Activated T-cell treated with anti-CD3 and anti-CD28 coated beads for 48 hours (primary cell): ENCODE measurements around the gene ARHGEF19.
"Not testable (repeated sequence)": the region's sequence is repeated elsewhere in the genome, so short reads cannot be mapped to it uniquely, and the experiment has no call there.

Experiments
- DNase-seq: peaks from one replicate; pipeline ENCODE4 v3.0.0-alpha.2; 2020; ENCODE audit warnings: low read depth

The ARHGEF19 gene

GRCh38 chr1:16219968-16220500, 7.6 kb upstream of the ARHGEF19 start:
- no peak for DNase-seq

- no peak for DNase-seq
Measured at GRCh38 chr1:16218674-16219071, 6.2 kb upstream of the ARHGEF19 start.

DNA sequence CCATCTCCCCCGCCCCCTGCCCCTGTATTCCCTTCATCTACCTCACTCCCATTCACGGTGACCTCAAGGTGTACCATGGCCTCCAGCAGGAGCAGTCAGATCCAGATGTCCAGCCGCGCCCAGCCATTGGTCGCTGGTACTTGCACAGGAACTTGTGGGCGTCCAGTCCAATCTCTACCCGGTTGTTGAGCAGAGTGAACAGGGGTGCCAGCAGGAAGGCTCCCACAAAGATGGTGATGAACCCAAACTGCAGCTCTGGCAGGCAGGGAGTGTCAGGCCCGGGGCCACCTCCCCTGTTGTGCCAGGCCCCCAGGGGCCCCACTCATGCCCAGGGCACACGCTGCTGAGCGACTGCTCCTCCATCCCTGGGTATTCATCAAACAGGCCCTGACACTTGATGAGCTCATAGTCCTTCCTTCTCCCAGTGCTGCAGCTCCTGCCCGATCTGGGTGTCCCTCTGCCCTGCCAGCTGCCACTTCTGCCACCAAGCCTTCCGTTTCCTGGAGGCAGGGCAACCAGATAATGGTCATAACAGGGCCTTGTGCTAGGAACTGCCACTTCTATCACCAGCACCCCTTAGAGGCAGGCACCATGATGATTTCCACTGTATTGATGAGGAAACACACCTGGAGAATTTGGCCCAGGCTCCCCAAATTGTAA, 5.7 kb upstream of the ARHGEF19 start:
- DNase-seq, result no peak

- peak; percentile 92 for DNase-seq
Measured at GRCh38 chr1:16217061-16217785, 4.8 kb upstream of the ARHGEF19 start.

DNA sequence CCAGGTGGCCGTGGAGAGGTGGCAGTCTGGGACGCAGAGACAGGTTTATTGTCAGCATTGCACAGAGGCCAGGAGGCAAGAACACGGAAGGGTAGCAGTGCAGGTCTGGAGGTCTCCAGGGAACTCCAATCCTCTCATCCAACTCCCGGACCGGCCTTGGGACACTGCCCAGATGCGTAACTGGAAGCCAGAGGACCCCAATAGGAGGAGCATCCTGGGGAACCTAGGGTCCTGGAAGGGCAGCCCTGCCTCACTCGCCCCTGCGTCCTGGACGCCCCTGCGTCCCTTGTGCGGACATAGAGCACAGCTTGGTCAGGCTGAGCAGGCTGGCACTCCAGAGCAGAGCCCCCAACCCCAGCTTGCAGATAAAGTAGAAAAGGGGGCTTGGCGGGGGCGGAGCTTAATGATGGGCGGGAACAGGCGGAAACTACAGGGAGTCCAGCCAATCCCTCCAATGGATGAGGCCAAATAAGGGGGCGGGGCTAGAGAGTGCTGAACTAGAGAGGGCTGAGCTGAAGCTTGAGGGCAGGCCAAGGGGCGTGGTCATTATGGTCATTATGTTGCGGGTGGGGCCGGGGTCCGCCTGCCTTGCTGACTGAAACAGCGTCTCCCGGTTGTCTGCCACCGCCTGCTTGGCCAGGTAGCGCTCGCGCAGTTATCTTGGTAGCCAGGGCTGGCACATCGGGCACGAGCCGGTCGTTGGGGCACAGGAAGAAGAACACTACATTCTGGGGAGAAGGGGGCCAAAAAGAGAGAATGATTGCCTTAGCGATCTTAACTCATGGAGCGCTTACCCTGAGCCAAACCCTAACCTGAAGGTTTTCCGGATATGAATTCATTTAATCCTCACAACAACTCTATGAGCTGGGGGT, 3.7 kb upstream of the ARHGEF19 start:
- peak; percentile 54 for DNase-seq

GRCh38 chr1:16215240-16215639, 2.8 kb upstream of the ARHGEF19 start:
- not testable (repeated sequence) for DNase-seq

GRCh38 chr1:16213544-16213943, 1.1 kb upstream of the ARHGEF19 start:
- not testable (repeated sequence) for DNase-seq

- no peak for DNase-seq
Measured at GRCh38 chr1:16213013-16213412, 561 bp upstream of the ARHGEF19 start.

- DNase-seq, result no peak
Measured at GRCh38 chr1:16211824-16212223, 628 bp downstream of the ARHGEF19 start.

DNA sequence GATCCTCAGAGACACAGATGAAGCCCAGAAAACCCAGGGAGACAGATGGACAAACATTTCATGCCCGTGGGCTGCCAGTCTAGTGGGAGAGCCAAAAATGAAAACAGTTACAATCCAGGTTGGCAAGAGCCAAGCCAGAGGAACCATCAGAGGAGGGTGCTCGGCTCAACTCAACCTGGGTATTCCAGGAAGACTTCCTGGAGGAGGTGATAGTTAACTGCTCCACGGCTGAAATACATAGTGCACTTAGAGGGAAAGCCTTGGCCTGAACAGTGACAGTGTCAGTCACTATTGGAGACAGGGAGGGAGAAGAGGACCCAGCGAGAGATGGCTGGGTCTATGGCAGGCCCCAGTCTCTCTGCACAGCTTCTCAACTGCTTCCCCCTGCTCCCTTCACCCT, 1.9 kb downstream of the ARHGEF19 start:
- no peak for DNase-seq

- no peak for DNase-seq
Measured at GRCh38 chr1:16209847-16210407, 2.5 kb downstream of the ARHGEF19 start.

GRCh38 chr1:16209132-16209846, 3.2 kb downstream of the ARHGEF19 start:
- no peak for DNase-seq

DNA sequence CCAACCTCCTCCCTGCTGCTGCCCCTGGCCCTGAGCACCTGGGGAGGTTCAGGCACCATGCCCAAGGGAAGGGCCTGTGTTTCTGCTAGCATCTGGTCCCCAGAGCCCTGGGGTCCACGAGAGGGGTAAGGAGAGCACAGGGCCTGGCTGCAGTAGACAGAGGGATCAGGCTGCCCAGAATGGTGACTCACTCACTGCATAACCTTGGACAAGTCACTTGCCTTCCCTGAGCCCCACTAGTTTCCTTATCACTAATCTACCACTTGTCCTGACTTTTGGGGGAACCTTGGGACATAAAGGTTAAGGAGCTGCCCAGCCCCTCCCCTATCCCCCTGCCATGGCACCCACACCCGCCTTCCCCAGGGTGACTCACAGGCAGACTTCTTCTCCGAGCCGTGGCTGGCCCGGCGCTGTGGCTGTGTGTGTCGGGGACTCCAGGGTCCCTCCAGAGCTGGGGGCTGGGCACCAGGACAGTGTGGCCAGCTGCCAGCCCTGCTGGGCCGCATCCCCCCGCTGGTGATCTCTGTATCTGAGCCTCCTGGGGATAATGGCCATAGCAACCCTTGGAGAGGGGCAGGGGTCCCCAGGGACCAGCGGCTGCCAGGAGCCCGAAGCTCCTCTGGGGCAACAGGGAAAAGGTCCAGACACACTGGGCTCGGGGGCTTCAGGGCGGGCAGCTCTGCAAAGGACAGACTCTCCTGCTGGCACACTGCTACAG, 4.0 kb downstream of the ARHGEF19 start:
- DNase-seq, result no peak

- no peak for DNase-seq
Measured at GRCh38 chr1:16207318-16208269, 4.9 kb downstream of the ARHGEF19 start.

GRCh38 chr1:16206547-16207317, 5.7 kb downstream of the ARHGEF19 start:
- DNase-seq, result peak; percentile 92

DNA sequence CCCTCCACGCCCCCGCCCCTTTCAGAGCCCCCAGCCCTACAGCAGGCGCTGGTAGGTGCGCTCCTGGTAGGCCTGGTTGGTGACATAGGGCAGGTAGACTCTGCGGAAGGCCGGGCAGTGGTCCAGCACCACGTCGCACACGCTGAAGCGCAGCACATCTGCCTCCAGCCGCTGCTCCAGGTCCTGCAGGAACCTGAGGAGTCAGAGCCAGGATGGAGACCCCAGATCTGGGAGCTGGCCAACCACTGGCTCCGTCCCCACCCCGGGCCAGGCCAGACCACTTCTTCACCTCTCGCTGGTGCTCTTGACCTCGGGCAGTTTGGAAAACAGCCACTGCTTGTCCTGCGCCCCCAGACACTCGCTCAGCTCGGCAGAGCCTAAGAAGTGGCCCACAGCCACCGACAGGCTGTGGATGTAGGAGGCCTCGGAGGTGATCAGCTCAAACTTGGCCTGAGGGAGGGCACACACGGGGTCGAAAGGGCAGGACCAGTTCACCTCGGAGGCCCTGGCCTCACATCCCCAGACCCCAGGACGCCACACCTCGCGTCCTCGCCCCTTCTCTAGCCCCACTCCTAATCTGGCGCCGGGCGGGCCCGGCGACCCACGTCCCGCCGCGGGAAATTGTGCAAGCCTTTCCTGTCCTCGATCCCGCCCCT, 6.4 kb downstream of the ARHGEF19 start:
- no peak for DNase-seq

GRCh38 chr1:16205334-16205671, 7.1 kb downstream of the ARHGEF19 start:
- no peak for DNase-seq

GRCh38 chr1:16204634-16205333, 7.7 kb downstream of the ARHGEF19 start:
- peak; percentile 34 for DNase-seq
